NB4 (cell line): ENCODE results near the gene SPAG17.

Experiments
- DNase-seq: peaks from one replicate; pipeline ENCODE4 v3.0.0; 2010; ENCODE audit warnings: low read depth
- H3K4me3 ChIP-seq: one replicate; pipeline ENCODE4 v1.5.1; 2011; ENCODE audit warnings: mild to moderate bottlenecking, low read depth, low read length, moderate library complexity
- MYC ChIP-seq: IDR thresholded peaks from 2 replicates; pipeline ENCODE4 v1.6.1; 2011; ENCODE audit warnings: low read depth, low read length
- POLR2A ChIP-seq: IDR thresholded peaks from 2 replicates; pipeline ENCODE4 v1.6.1; 2011; ENCODE audit warnings: mild to moderate bottlenecking; ENCODE audit not compliant: insufficient read length; ENCODE audit errors: extremely low read depth
- TF ChIP-seq, protein P1 (sequence below): IDR thresholded peaks from one replicate; pipeline ENCODE4 v1.5.1; 2012; ENCODE audit warnings: low read depth, low read length
- TF ChIP-seq, protein P2 (sequence below): IDR thresholded peaks from 2 replicates; pipeline ENCODE4 v1.6.1; 2011; ENCODE audit warnings: low read depth, low read length

The SPAG17 gene

GRCh38 chr1:117967881-117968280 lies 217.1 kb downstream of the SPAG17 start:
- no peak for DNase-seq
- no peak overlapping the region for H3K4me3 ChIP-seq
- TF ChIP-seq, protein P1, sequence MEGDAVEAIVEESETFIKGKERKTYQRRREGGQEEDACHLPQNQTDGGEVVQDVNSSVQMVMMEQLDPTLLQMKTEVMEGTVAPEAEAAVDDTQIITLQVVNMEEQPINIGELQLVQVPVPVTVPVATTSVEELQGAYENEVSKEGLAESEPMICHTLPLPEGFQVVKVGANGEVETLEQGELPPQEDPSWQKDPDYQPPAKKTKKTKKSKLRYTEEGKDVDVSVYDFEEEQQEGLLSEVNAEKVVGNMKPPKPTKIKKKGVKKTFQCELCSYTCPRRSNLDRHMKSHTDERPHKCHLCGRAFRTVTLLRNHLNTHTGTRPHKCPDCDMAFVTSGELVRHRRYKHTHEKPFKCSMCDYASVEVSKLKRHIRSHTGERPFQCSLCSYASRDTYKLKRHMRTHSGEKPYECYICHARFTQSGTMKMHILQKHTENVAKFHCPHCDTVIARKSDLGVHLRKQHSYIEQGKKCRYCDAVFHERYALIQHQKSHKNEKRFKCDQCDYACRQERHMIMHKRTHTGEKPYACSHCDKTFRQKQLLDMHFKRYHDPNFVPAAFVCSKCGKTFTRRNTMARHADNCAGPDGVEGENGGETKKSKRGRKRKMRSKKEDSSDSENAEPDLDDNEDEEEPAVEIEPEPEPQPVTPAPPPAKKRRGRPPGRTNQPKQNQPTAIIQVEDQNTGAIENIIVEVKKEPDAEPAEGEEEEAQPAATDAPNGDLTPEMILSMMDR, result no peak
- TF ChIP-seq, protein P2, sequence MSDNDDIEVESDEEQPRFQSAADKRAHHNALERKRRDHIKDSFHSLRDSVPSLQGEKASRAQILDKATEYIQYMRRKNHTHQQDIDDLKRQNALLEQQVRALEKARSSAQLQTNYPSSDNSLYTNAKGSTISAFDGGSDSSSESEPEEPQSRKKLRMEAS, result no peak

DNA sequence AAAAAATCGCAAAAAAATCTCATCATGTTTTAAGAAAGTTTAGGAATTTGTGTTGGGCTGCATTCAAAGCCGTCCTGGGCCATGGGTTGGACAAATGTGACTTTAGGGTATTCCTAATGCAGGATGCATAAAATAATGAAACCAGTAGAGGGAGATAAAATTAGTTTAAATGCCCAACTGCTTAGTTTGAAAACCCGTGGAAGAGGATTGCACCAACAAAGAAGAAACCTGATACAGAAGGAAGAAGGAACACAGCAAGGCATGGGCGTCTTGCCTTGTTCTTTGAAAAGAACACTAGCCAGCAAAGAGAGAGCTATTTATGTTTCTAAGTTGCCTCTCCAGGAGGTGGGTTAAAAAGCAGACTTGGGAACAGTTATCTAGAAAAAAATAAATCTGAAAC lies 217.6 kb downstream of the SPAG17 start:
- DNase-seq, result peak; percentile 24
- H3K4me3 ChIP-seq, result no peak overlapping the region
- TF ChIP-seq POLR2A, result no peak
- TF ChIP-seq MYC, result no peak
- TF ChIP-seq, protein P1, result no peak
- TF ChIP-seq, protein P2, result no peak

DNA sequence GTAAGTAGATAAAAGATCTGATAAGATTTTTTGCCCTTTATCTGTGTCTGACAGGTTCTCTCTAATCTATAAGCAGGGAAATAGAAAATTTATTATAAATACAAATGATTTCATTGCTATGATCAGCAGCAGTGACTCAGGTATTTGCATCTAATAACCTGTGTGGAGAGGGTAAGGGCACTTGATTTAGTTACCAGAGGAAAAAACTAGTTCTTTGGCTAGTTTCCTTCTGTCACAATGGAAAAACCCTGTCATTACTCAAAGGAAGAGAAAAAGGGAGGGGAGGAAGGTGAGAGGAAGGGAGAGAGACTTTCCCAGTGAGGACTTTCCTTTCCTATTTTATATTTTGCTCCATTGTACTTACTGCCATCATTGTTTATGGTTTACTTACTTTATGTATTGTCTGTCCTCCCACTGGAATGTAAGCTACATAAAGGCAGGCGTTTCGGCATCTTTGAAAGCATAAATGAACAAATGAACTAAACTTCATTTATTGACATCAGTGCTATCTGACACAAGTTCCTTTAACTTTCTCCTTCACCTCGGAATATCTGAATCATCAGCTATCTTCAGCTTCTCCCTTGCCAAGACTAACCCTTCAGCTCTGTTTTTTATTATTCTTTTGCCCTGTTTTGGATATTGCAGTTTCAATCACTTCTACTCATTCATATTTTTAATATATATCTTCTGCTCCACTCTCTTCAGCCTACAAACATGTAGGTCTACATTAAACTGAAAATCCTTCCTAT lies 220.6 kb downstream of the SPAG17 start:
- no peak overlapping the region for H3K4me3 ChIP-seq
- no peak for TF ChIP-seq POLR2A
- TF ChIP-seq MYC, result no peak
- TF ChIP-seq, protein P2, result no peak
- TF ChIP-seq, protein P1, result no peak
- no peak for DNase-seq

DNA sequence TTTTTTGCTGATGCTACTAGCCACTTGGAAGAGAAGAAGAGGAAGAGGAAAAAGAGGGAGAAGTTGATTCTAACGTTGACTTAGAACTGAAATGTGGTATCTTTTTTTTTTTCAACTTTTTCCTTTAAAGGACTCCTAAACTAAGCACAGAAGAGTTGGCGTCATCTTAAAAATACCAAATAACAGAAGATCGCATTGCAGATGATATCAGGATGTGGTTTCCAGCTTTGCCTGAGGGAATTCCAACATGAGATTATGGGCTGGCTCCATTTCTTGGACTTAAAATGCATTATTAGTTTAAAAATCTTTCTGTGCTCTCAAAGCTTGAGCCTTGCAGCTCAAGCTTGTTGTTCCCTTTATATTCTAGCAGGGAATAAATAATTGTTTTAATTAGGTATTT lies 225.7 kb downstream of the SPAG17 start:
- DNase-seq, result no peak
- TF ChIP-seq, protein P1, result no peak
- TF ChIP-seq POLR2A, result no peak
- no peak for TF ChIP-seq MYC
- TF ChIP-seq, protein P2, result no peak
- no peak overlapping the region for H3K4me3 ChIP-seq

DNA sequence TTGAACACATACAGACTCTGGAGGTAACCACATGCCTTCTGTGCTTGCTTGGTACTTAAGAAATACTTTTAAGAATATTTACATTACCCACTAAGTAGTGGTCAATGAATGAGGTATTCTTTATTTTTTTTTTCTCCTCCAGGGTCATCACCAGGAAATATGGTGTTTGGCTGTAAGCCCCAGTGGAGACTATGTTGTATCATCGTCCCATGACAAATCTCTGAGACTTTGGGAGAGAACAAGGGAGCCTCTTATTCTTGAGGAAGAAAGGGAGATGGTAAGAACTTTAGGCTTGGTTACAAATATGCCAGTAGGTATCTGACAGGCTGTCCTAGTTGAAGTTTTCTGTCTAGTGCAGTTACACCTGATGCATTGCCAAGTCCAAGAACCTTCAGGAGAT lies 232.6 kb downstream of the SPAG17 start:
- TF ChIP-seq, protein P1, result no peak
- TF ChIP-seq POLR2A, result no peak
- no peak for TF ChIP-seq MYC
- TF ChIP-seq, protein P2, result no peak
- DNase-seq, result no peak
- H3K4me3 ChIP-seq, result no peak overlapping the region

- TF ChIP-seq, protein P1, result no peak
- TF ChIP-seq MYC, result no peak
- TF ChIP-seq, protein P2, result no peak
- TF ChIP-seq POLR2A, result no peak
These were observed 242.7 kb downstream of the SPAG17 start for GRCh38 chr1:117942293-117942692.

More at GRCh38 chr1:117942293-117942692, 242.7 kb downstream of the SPAG17 start:
- DNase-seq, result no peak
- no peak overlapping the region for H3K4me3 ChIP-seq
